ENCODE results near the gene NGF.
"Not testable (repeated sequence)": the region's sequence is repeated elsewhere in the genome, so short reads cannot be mapped to it uniquely, and the experiment has no call there.

The NGF gene

GRCh38 chr1:115309504-115309903, 28.5 kb downstream of the NGF start:
- DNase-seq (ENCODE audit: low read depth) = not testable (repeated sequence)

GRCh38 chr1:115308969-115309368, 29.1 kb downstream of the NGF start:
- no peak for DNase-seq (ENCODE audit: low read depth)

GRCh38 chr1:115307661-115308060, 30.4 kb downstream of the NGF start:
- no peak for DNase-seq (ENCODE audit: low read depth)

GRCh38 chr1:115306146-115306545, 31.9 kb downstream of the NGF start:
- DNase-seq (ENCODE audit: low read depth) = no peak

GRCh38 chr1:115303364-115303763, 34.7 kb downstream of the NGF start:
- no peak for DNase-seq (ENCODE audit: low read depth)

- no peak for DNase-seq (ENCODE audit: low read depth)
Observed at GRCh38 chr1:115302390-115302961, 35.6 kb downstream of the NGF start.

GRCh38 chr1:115301438-115302020, 36.5 kb downstream of the NGF start:
- DNase-seq (ENCODE audit: low read depth) = no peak

- DNase-seq (ENCODE audit: low read depth) = no peak
Observed at GRCh38 chr1:115300087-115300876, 37.8 kb downstream of the NGF start.

GRCh38 chr1:115299266-115299665, 38.8 kb downstream of the NGF start:
- DNase-seq (ENCODE audit: low read depth) = no peak

- DNase-seq (ENCODE audit: low read depth) = no peak
Observed at GRCh38 chr1:115296981-115297380, 41.1 kb downstream of the NGF start.

GRCh38 chr1:115295904-115296696, 41.9 kb downstream of the NGF start:
- no peak for DNase-seq (ENCODE audit: low read depth)

GRCh38 chr1:115293899-115294298, 44.1 kb downstream of the NGF start:
- DNase-seq (ENCODE audit: low read depth) = no peak

- DNase-seq (ENCODE audit: low read depth) = no peak
Observed at GRCh38 chr1:115293006-115293405, 45.0 kb downstream of the NGF start.

- no peak for DNase-seq (ENCODE audit: low read depth)
Observed at GRCh38 chr1:115291741-115292140, 46.3 kb downstream of the NGF start.

GRCh38 chr1:115289940-115290339, 48.1 kb downstream of the NGF start:
- DNase-seq (ENCODE audit: low read depth) = no peak

- no peak for DNase-seq (ENCODE audit: low read depth)
Observed at GRCh38 chr1:115288591-115289198, 49.4 kb downstream of the NGF start.

- no peak for DNase-seq (ENCODE audit: low read depth)
Observed at GRCh38 chr1:115286431-115287205, 51.4 kb downstream of the NGF start.

GRCh38 chr1:115284209-115284608, 53.8 kb downstream of the NGF start:
- no peak for DNase-seq (ENCODE audit: low read depth)

GRCh38 chr1:115283681-115284146, 54.3 kb downstream of the NGF start:
- DNase-seq (ENCODE audit: low read depth) = no peak

GRCh38 chr1:115283249-115283648, 54.8 kb downstream of the NGF start:
- no peak for DNase-seq (ENCODE audit: low read depth)

- DNase-seq (ENCODE audit: low read depth) = no peak
Observed at GRCh38 chr1:115282807-115283208, 55.2 kb downstream of the NGF start.

Data from activated T-cell treated with anti-CD3 and anti-CD28 coated beads for 48 hours (primary cell).